ENCODE data around the gene APCDD1.

APCDD1 gene

DNA sequence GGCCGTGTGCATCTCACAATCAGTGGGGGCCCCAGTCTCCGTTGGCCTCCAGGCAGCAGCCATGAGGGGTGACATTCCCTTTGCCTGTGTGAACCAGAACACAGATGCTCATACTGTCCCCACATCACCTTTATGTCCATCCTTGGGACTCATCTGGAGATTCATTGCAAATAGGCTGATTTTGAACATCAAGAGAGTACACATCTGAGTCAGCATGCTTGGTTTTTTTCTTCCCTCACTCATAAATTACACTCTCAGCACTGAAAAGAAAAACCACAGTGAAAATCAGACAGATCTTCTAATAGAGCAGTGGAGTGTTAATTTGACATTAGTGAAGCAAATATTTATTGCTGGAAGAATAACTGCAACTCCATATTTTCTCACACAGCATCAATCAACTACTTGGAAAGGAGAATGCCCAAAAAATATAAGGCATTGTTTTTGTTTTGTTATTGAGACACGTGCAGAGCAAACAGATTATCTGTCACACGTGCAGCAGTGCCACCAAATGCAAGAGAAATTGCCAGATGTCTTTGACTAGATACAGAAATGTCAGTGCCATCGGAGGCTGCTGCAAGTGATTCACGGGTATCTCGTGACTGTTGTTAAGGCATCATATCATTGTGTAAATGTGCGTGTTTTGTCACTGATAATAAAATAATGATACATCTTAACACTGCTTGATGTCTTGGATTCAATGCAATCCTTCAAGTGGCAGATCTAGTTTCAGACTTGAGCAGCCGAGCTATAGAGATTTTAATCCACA is 10.9 kb downstream of the APCDD1 start:
- ATAC-seq, result no peak
- TF ChIP-seq BACH2 (CRISPR knock-in tag; IDR thresholded peaks at IDR 0.05; ENCODE audit: borderline replicate concordance), result no peak

DNA sequence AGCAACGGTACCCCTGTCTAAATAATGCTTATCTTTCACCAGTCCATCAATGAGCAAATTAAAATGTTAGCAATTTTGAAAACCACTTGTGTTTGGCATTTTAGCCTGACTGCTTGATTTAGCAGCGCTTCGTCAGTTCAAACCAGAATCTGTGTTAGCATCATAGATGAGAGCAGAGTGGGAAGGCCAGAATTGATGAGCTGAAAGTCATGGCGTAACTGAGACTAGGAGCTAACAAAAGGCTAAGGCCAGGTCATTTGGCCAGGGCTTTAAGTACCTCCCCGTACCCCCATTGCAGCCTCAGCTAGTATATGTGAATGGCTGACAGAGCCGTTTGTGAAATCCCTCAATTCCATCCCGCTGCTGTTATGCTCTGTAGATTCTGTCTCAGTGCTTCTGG is 16.0 kb downstream of the APCDD1 start:
- no peak for ATAC-seq
- no peak for TF ChIP-seq ARNTL (CRISPR knock-in tag; IDR thresholded peaks at IDR 0.05; ENCODE audit: borderline replicate concordance, low read depth)

GRCh38 chr18:10471574-10471973 is 17.1 kb downstream of the APCDD1 start:
- no peak for TF ChIP-seq ARNTL (CRISPR knock-in tag; IDR thresholded peaks at IDR 0.05; ENCODE audit: borderline replicate concordance, low read depth)
- TF ChIP-seq ZNF70 (CRISPR knock-in tag; IDR thresholded peaks at IDR 0.05), result no peak
- TF ChIP-seq TOX (CRISPR knock-in tag; IDR thresholded peaks at IDR 0.05; ENCODE audit: borderline replicate concordance), result no peak
- TF ChIP-seq CSRNP3 (CRISPR knock-in tag; IDR thresholded peaks at IDR 0.05), result no peak
- no peak for TF ChIP-seq RARB (CRISPR knock-in tag; IDR thresholded peaks at IDR 0.05)
- TF ChIP-seq, protein P1, sequence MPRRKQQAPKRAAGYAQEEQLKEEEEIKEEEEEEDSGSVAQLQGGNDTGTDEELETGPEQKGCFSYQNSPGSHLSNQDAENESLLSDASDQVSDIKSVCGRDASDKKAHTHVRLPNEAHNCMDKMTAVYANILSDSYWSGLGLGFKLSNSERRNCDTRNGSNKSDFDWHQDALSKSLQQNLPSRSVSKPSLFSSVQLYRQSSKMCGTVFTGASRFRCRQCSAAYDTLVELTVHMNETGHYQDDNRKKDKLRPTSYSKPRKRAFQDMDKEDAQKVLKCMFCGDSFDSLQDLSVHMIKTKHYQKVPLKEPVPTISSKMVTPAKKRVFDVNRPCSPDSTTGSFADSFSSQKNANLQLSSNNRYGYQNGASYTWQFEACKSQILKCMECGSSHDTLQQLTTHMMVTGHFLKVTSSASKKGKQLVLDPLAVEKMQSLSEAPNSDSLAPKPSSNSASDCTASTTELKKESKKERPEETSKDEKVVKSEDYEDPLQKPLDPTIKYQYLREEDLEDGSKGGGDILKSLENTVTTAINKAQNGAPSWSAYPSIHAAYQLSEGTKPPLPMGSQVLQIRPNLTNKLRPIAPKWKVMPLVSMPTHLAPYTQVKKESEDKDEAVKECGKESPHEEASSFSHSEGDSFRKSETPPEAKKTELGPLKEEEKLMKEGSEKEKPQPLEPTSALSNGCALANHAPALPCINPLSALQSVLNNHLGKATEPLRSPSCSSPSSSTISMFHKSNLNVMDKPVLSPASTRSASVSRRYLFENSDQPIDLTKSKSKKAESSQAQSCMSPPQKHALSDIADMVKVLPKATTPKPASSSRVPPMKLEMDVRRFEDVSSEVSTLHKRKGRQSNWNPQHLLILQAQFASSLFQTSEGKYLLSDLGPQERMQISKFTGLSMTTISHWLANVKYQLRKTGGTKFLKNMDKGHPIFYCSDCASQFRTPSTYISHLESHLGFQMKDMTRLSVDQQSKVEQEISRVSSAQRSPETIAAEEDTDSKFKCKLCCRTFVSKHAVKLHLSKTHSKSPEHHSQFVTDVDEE (CRISPR knock-in tag; IDR thresholded peaks at IDR 0.05), result no peak
- no peak for TF ChIP-seq ZFP3 (CRISPR knock-in tag; IDR thresholded peaks at IDR 0.05)
- TF ChIP-seq, protein P2, sequence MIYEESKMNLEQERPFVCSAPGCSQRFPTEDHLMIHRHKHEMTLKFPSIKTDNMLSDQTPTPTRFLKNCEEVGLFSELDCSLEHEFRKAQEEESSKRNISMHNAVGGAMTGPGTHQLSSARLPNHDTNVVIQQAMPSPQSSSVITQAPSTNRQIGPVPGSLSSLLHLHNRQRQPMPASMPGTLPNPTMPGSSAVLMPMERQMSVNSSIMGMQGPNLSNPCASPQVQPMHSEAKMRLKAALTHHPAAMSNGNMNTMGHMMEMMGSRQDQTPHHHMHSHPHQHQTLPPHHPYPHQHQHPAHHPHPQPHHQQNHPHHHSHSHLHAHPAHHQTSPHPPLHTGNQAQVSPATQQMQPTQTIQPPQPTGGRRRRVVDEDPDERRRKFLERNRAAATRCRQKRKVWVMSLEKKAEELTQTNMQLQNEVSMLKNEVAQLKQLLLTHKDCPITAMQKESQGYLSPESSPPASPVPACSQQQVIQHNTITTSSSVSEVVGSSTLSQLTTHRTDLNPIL (CRISPR knock-in tag; IDR thresholded peaks at IDR 0.05; ENCODE audit: low read depth), result no peak
- no peak for TF ChIP-seq OSR1 (CRISPR knock-in tag; IDR thresholded peaks at IDR 0.05)
- TF ChIP-seq, protein P3, sequence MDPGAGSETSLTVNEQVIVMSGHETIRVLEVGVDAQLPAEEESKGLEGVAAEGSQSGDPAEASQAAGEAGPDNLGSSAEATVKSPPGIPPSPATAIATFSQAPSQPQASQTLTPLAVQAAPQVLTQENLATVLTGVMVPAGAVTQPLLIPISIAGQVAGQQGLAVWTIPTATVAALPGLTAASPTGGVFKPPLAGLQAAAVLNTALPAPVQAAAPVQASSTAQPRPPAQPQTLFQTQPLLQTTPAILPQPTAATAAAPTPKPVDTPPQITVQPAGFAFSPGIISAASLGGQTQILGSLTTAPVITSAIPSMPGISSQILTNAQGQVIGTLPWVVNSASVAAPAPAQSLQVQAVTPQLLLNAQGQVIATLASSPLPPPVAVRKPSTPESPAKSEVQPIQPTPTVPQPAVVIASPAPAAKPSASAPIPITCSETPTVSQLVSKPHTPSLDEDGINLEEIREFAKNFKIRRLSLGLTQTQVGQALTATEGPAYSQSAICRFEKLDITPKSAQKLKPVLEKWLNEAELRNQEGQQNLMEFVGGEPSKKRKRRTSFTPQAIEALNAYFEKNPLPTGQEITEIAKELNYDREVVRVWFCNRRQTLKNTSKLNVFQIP (CRISPR knock-in tag; IDR thresholded peaks at IDR 0.05; ENCODE audit: borderline replicate concordance, low read depth), result no peak
- no peak for TF ChIP-seq TCF4 (CRISPR knock-in tag; IDR thresholded peaks at IDR 0.05; ENCODE audit: borderline replicate concordance)
- no peak for TF ChIP-seq ZFP30 (CRISPR knock-in tag; IDR thresholded peaks at IDR 0.05)
- no peak for ATAC-seq

DNA sequence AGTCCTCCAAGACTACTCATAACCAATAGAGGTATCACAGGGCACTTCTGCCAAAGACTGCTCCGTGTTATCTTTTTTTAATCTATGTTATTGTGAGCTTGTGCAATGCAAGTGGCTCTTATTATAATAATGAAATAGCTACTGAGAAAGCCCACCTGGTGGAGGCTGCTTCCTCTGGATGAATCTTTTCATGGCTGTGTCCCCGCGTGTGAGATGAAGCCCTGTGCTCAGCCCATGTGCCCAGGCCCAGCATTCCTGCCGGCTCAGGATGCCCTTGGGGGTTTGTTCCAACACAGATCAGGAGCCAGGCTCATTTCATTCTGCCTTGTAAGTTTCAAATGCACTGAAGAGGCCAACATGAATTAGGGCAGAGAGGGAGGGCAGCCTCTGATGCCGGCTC is 18.7 kb downstream of the APCDD1 start:
- no peak for ATAC-seq
- TF ChIP-seq ZC3H10 (CRISPR knock-in tag; IDR thresholded peaks at IDR 0.05), result no peak
- TF ChIP-seq TOX (CRISPR knock-in tag; IDR thresholded peaks at IDR 0.05; ENCODE audit: borderline replicate concordance), result no peak
- TF ChIP-seq ISL1 (CRISPR knock-in tag; IDR thresholded peaks at IDR 0.05), result no peak
- no peak for TF ChIP-seq ZFP3 (CRISPR knock-in tag; IDR thresholded peaks at IDR 0.05)
- TF ChIP-seq CSDC2 (CRISPR knock-in tag; IDR thresholded peaks at IDR 0.05), result no peak
- TF ChIP-seq, protein P2 (CRISPR knock-in tag; IDR thresholded peaks at IDR 0.05; ENCODE audit: low read depth), result no peak
- no peak for TF ChIP-seq ARNTL (CRISPR knock-in tag; IDR thresholded peaks at IDR 0.05; ENCODE audit: borderline replicate concordance, low read depth)
- TF ChIP-seq ESRRG (CRISPR knock-in tag; IDR thresholded peaks at IDR 0.05), result no peak
- TF ChIP-seq, protein P1 (CRISPR knock-in tag; IDR thresholded peaks at IDR 0.05), result no peak

All from SK-N-SH treated with all-trans-retinoic acid at 6 μM for 48 hours (cell line).